HL-60 (cell line): ENCODE measurements around the gene FARSB.

Experiments used
- GABPA ChIP-seq: IDR thresholded peaks from 2 replicates; pipeline ENCODE4 v1.6.1; 2012; ENCODE audit warnings: low read depth
- POLR2AphosphoS5 ChIP-seq: IDR thresholded peaks from 2 replicates; pipeline ENCODE4 v1.6.1; 2012; ENCODE audit warnings: low read depth
- TF ChIP-seq, protein P1 (sequence below): IDR thresholded peaks from one replicate; pipeline ENCODE4 v1.5.1; 2011; ENCODE audit warnings: low read length, control low read depth, inconsistent platforms; ENCODE audit not compliant: insufficient read depth
- TF ChIP-seq, protein P2 (sequence below): IDR thresholded peaks from 2 replicates; pipeline ENCODE4 v1.6.1; 2012; ENCODE audit warnings: low read depth; ENCODE audit not compliant: insufficient replicate concordance

DNA sequence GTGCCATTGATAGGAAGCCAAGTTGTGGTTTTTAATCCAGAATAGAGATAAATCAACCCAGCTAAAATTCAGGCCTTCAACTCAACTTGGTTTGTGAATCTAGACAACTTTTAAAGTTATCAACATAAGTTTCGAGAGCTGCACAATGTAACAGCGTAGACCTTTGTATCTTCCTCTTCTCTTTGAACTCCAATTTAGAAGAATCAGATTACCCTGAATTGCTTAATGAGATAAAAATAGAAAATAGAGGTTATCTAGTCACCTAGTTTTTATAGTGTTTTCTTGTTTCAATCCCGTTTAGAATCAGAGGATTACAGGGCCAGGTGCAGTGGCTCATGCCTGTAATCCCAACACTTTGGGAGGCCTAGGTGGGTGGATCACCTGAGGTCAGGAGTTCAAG lies 27.9 kb upstream of the FARSB start:
- TF ChIP-seq, protein P1, sequence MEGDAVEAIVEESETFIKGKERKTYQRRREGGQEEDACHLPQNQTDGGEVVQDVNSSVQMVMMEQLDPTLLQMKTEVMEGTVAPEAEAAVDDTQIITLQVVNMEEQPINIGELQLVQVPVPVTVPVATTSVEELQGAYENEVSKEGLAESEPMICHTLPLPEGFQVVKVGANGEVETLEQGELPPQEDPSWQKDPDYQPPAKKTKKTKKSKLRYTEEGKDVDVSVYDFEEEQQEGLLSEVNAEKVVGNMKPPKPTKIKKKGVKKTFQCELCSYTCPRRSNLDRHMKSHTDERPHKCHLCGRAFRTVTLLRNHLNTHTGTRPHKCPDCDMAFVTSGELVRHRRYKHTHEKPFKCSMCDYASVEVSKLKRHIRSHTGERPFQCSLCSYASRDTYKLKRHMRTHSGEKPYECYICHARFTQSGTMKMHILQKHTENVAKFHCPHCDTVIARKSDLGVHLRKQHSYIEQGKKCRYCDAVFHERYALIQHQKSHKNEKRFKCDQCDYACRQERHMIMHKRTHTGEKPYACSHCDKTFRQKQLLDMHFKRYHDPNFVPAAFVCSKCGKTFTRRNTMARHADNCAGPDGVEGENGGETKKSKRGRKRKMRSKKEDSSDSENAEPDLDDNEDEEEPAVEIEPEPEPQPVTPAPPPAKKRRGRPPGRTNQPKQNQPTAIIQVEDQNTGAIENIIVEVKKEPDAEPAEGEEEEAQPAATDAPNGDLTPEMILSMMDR: no peak
- TF ChIP-seq POLR2AphosphoS5: no peak
- no peak for TF ChIP-seq GABPA
- TF ChIP-seq, protein P2, sequence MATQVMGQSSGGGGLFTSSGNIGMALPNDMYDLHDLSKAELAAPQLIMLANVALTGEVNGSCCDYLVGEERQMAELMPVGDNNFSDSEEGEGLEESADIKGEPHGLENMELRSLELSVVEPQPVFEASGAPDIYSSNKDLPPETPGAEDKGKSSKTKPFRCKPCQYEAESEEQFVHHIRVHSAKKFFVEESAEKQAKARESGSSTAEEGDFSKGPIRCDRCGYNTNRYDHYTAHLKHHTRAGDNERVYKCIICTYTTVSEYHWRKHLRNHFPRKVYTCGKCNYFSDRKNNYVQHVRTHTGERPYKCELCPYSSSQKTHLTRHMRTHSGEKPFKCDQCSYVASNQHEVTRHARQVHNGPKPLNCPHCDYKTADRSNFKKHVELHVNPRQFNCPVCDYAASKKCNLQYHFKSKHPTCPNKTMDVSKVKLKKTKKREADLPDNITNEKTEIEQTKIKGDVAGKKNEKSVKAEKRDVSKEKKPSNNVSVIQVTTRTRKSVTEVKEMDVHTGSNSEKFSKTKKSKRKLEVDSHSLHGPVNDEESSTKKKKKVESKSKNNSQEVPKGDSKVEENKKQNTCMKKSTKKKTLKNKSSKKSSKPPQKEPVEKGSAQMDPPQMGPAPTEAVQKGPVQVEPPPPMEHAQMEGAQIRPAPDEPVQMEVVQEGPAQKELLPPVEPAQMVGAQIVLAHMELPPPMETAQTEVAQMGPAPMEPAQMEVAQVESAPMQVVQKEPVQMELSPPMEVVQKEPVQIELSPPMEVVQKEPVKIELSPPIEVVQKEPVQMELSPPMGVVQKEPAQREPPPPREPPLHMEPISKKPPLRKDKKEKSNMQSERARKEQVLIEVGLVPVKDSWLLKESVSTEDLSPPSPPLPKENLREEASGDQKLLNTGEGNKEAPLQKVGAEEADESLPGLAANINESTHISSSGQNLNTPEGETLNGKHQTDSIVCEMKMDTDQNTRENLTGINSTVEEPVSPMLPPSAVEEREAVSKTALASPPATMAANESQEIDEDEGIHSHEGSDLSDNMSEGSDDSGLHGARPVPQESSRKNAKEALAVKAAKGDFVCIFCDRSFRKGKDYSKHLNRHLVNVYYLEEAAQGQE: no peak
